Measurements from ENCODE around the gene CCDC73. TPM values are rescaled to one million over a fixed set of nuclear protein-coding genes. Genes with fewer than 3 reads are reported as not detected.

CCDC73 gene
- polyA plus RNA-seq, 1 of the 3 experiments (the other 2 are of a cell fraction): not detected

DNA sequence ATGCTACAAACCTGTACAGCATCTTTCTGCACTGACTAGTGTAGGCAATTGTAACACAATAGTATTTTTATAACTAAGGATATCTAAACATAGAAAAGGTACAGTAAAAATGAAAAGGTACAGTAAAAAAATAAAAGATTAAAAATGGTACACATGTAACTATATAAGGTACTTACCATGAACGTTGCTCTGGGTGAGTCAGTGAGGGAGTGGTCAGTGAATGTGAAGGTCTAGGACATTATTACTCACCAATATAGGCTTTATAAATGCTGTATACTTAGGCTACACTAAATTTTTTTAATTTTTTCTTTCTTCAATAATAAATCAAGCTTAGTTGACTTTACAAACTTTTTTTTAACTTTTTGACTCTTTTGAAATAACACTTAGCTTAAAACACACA lies 150.9 kb downstream of the CCDC73 start:
- CTCF ChIA-PET: no interaction called here
- no peak overlapping the region for H2AFZ ChIP-seq (ENCODE audit: low read depth)
- no peak overlapping the region for H3K4me2 ChIP-seq
- no peaks in the 10 kb centered on the region for H3F3A ChIP-seq (replicated peaks; ENCODE audit: insufficient read depth)
- no peak overlapping the region for H3K27ac ChIP-seq (ENCODE audit: low read depth in 2 of 2, low read length in 1 of 2)
- no peaks in the 10 kb centered on the region for H3K79me2 ChIP-seq (ENCODE audit: insufficient read depth)
- no peak for DNase-seq
- H3K27me3 ChIP-seq (ENCODE audit: insufficient read depth): no peaks in the 10 kb centered on the region
- H3K36me3 ChIP-seq (replicated peaks in 1 of 2; ENCODE audit: control insufficient read depth in 1 of 2, insufficient read depth in 2 of 2, low read length in 1 of 2): no peaks in the 10 kb centered on the region
- POLR2A ChIA-PET: no interaction called here
- H3K4me1 ChIP-seq (ENCODE audit: control insufficient read depth in 1 of 2, insufficient read depth in 2 of 2, low read depth in 1 of 2, low read length in 1 of 2): no peaks in the 10 kb centered on the region
- H3K9me3 ChIP-seq: no peaks in the 10 kb centered on the region; the same call in 1 of the 2 replicates
- 3% methylated on average over 1 of the region's 1 CpG for WGBS (ENCODE audit: low lambda C conversion rate)
- no peak overlapping the region for H3K9ac ChIP-seq
- TF ChIP-seq POLR2AphosphoS5 (IDR thresholded peaks at IDR 0.05; ENCODE audit: low read depth, low read length) (no peak), FOXM1 (IDR thresholded peaks at IDR 0.05; ENCODE audit: low read depth) (no peak), RCOR1 (IDR thresholded peaks at IDR 0.05; ENCODE audit: low read length) (no peak), SIN3A (IDR thresholded peaks at IDR 0.05; ENCODE audit: borderline replicate concordance, low read depth, low read length) (no peak), RAD21 (IDR thresholded peaks at IDR 0.05; ENCODE audit: low read length) (no peak), YY1 (IDR thresholded peaks at IDR 0.05; ENCODE audit: low read depth) (no peak), JUND (IDR thresholded peaks at IDR 0.05) (no peak)
- TF ChIP-seq, protein P1, sequence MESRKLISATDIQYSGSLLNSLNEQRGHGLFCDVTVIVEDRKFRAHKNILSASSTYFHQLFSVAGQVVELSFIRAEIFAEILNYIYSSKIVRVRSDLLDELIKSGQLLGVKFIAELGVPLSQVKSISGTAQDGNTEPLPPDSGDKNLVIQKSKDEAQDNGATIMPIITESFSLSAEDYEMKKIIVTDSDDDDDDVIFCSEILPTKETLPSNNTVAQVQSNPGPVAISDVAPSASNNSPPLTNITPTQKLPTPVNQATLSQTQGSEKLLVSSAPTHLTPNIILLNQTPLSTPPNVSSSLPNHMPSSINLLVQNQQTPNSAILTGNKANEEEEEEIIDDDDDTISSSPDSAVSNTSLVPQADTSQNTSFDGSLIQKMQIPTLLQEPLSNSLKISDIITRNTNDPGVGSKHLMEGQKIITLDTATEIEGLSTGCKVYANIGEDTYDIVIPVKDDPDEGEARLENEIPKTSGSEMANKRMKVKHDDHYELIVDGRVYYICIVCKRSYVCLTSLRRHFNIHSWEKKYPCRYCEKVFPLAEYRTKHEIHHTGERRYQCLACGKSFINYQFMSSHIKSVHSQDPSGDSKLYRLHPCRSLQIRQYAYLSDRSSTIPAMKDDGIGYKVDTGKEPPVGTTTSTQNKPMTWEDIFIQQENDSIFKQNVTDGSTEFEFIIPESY (IDR thresholded peaks at IDR 0.05; ENCODE audit: borderline replicate concordance, low read depth): no peak
- TF ChIP-seq, protein P2, sequence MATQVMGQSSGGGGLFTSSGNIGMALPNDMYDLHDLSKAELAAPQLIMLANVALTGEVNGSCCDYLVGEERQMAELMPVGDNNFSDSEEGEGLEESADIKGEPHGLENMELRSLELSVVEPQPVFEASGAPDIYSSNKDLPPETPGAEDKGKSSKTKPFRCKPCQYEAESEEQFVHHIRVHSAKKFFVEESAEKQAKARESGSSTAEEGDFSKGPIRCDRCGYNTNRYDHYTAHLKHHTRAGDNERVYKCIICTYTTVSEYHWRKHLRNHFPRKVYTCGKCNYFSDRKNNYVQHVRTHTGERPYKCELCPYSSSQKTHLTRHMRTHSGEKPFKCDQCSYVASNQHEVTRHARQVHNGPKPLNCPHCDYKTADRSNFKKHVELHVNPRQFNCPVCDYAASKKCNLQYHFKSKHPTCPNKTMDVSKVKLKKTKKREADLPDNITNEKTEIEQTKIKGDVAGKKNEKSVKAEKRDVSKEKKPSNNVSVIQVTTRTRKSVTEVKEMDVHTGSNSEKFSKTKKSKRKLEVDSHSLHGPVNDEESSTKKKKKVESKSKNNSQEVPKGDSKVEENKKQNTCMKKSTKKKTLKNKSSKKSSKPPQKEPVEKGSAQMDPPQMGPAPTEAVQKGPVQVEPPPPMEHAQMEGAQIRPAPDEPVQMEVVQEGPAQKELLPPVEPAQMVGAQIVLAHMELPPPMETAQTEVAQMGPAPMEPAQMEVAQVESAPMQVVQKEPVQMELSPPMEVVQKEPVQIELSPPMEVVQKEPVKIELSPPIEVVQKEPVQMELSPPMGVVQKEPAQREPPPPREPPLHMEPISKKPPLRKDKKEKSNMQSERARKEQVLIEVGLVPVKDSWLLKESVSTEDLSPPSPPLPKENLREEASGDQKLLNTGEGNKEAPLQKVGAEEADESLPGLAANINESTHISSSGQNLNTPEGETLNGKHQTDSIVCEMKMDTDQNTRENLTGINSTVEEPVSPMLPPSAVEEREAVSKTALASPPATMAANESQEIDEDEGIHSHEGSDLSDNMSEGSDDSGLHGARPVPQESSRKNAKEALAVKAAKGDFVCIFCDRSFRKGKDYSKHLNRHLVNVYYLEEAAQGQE (IDR thresholded peaks at IDR 0.05; ENCODE audit: low read depth, low read length): no peak
- TF ChIP-seq, protein P3, sequence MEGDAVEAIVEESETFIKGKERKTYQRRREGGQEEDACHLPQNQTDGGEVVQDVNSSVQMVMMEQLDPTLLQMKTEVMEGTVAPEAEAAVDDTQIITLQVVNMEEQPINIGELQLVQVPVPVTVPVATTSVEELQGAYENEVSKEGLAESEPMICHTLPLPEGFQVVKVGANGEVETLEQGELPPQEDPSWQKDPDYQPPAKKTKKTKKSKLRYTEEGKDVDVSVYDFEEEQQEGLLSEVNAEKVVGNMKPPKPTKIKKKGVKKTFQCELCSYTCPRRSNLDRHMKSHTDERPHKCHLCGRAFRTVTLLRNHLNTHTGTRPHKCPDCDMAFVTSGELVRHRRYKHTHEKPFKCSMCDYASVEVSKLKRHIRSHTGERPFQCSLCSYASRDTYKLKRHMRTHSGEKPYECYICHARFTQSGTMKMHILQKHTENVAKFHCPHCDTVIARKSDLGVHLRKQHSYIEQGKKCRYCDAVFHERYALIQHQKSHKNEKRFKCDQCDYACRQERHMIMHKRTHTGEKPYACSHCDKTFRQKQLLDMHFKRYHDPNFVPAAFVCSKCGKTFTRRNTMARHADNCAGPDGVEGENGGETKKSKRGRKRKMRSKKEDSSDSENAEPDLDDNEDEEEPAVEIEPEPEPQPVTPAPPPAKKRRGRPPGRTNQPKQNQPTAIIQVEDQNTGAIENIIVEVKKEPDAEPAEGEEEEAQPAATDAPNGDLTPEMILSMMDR (IDR thresholded peaks at IDR 0.05): no peak
- TF ChIP-seq, protein P4, sequence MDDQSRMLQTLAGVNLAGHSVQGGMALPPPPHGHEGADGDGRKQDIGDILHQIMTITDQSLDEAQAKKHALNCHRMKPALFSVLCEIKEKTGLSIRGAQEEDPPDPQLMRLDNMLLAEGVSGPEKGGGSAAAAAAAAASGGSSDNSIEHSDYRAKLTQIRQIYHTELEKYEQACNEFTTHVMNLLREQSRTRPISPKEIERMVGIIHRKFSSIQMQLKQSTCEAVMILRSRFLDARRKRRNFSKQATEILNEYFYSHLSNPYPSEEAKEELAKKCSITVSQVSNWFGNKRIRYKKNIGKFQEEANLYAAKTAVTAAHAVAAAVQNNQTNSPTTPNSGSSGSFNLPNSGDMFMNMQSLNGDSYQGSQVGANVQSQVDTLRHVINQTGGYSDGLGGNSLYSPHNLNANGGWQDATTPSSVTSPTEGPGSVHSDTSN (IDR thresholded peaks at IDR 0.05): no peak
- H3K4me3 ChIP-seq (ENCODE audit: low read depth in 2 of 2, low read length in 1 of 2): no peak overlapping the region
- H3K9me2 ChIP-seq: no peaks in the 10 kb centered on the region
- H4K20me1 ChIP-seq (ENCODE audit: insufficient read depth): no peaks in the 10 kb centered on the region

Data from SK-N-SH (cell line).